DLD1 (cell line): ENCODE results near the gene TRNAU1AP.
"Not testable (repeated sequence)": the region's sequence is repeated elsewhere in the genome, so short reads cannot be mapped to it uniquely, and the experiment has no call there.

ENCODE experiments used
- in situ Hi-C: cut with HindIII; loops from 2 replicates; pipeline ENCODE4 v1.10.0; 2017; ENCODE audit warnings: low sequenced_read_pairs

TRNAU1AP gene

DNA sequence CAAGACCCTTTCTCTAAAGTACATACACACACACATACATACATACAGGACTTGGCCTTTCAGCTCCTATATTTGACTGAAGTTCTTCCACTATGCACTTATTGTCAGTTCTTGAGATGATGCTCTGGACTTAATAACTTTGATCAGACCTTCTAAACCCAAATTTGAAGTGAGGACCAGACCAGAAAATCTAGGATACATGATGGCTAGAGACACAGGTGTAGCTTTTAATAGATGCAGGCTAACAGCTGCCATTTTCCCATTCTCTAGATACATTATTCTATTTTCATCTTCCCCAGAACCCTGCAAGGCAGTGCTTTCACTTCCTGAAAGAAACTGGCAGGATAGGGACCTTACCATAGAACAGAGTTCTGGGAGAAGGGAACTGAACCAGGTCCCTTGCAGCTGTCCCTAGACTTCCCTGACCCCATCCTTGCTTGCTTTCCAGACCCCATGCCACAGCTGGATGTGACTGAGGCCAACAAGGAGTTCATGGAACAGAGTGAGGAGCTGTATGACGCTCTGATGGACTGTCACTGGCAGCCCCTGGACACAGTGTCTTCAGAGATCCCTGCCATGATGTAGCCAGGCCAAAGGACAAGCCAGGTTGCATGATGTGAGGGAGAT, 24.3 kb downstream of the TRNAU1AP start:
- in situ Hi-C loops, result no loop called here

DNA sequence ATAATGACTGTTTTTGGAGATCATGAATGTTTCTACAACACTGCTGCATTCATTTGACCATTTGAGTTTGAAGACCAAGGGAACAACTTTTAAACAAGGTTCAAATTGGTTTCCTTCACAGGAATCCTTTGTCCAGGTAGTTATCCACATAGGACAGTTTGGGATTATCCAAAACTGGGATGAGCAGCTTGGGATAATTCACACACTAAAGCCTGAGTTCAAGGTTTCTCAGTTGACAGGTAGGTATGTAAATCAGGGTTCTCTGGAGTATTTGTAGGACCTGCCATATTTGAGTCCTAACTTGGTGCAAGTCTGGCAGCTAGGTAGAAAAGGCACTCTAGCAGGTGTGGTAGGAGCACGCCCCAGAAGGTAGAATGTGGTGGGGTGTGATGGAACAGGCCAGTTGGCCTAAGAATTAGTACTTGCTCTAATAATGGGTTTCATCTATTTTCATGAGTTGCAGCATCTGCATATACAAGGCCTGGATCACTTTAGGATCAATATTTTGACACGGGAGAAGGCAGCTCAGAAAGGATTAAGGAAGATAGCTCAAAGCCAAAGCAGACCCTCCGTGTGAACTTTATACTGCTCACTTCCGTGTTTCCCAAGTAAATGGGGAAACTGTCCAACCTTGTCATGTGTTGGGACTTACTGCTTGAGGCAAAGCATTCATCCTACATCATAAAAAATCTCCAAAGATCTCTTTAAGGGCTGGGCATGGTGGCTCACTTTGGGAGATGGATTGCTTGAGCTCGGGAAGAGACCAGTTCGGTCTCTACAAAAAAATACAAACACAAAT, 25.1 kb downstream of the TRNAU1AP start:
- in situ Hi-C loops, result no loop called here

DNA sequence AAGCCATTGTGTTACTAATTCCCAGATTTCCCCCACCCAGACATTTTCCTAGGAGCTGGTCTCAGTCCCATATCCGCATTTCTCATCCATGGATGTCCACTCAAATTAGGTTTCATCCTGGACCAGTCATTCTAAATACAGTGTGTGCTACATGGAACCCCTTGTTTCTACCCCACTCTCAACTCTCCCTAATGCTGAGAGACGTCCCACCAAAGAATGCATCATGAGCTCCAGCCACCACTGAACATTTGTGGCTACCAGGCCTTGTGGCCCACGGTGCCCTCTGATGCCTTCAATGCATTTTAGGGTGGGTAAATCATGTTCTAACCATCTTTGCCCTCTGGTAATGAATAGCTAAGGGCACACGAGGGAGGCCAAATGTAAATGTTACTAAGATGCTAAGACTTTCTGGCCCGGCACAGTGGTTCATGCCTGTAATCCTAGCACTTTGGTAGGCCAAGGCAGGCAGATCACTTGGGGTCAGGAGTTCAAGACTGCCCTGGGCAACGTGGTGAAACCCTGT, 25.9 kb downstream of the TRNAU1AP start:
- in situ Hi-C loops, result no loop called here

- in situ Hi-C loops, result no loop called here
These were observed 26.5 kb downstream of the TRNAU1AP start for GRCh38 chr1:28579401-28579800.

GRCh38 chr1:28580722-28581530, 28.0 kb downstream of the TRNAU1AP start:
- in situ Hi-C loops, result no loop called here

DNA sequence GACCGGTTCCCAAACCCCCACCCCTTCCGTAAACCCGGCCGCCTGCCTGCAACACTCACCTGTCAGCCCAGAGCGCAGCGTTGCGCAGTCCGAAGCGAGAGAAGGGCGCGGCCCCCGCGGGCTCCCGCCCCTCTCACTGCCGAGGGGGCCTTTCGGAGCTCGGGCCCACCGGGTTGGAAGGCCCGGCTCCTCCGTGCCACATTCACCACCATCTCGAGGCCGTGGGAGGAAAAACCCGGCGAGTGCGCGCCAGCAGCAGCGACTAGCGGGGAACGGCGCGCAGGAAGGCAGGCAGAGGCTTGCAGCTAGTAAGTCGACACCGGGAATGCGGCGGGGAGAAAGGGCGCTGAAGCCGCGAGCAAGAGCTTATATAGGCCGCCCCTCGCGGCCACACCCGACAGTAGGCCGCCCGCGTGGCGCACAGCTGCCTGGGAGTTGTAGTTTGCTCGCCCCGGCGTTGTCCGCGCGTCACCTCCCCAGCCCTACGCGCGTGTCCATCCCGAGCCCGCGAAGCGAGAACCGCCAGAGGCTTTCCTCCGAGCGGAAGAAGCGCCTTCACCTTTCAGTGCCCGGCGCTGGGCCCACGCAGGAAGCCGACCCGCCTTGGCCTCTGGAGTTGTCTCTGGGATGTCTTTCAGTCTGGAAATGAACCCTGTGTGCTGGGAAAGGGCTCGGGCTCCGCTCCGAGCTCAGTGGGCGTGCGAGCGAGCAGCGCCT, 28.8 kb downstream of the TRNAU1AP start:
- in situ Hi-C loops, result no loop called here

- in situ Hi-C loops, result no loop called here
These were observed 29.3 kb downstream of the TRNAU1AP start for GRCh38 chr1:28582248-28582615.

DNA sequence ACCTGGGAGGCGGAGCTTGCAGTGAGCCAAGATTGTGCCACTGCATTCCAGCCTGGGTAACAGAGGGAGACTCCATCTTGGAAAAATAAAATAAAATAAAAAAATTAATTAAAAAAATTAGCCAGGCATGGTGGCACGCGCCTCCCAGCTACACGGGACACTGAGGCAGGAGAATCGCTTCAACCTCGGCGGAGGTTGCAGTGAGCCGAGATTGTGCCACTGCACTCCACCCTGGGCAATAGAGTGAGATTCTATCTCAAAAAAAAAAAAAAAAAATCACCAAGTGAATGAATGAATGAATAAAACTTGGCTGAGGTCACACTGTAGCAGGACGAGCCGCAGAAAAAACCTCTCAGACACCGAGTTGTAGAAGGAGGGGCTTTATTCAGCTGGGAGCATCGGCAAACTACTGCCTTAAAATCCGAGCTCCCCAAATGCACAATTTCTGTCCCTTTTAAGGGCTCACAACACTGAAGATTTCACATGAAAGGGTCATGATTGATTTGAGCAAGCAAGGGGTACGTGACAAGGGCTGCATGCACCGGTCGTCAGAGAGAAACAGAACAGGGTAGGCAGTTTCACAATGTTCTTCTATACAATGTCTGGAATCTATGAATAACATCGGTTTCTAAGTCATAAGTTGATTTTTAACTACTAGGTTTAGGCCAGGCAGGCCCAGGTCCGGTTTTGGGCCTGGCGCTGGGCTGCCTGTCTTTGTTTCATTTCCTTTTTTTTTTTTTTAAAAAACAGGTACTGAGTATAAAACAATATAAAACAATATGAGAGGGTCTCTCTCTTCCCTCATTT, 33.9 kb downstream of the TRNAU1AP start:
- in situ Hi-C loops, result not testable (repeated sequence)

GRCh38 chr1:28591708-28592320, 38.9 kb downstream of the TRNAU1AP start, which contains the start of gene RAB42:
Gene RAB42 (plus strand): TSS chr1:28592265. CDS start chr1:28592512, 247 bp downstream.
- in situ Hi-C loops, result no loop called here

- in situ Hi-C loops, result no loop called here
These were observed 39.6 kb downstream of the TRNAU1AP start for GRCh38 chr1:28592321-28593071.

DNA sequence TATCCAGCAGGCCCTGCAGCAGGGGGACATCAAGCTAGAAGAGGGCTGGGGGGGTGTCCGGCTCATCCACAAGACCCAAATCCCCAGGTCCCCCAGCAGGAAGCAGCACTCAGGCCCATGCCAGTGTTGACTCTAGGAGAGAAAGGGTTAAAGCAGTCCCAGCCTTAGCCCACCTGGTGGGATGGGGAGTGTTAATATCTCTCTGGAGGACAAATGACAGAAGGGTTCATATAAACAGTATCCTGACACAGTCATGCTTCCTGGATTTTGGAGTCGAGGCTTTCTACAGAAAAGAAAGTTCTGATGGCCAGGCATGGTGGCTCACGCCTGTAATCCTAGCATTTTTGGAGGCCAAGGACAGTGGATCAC, 41.1 kb downstream of the TRNAU1AP start:
- in situ Hi-C loops, result not testable (repeated sequence)

- in situ Hi-C loops, result not testable (repeated sequence)
These were observed 42.0 kb downstream of the TRNAU1AP start for GRCh38 chr1:28594686-28595411.

GRCh38 chr1:28595412-28596191, 42.7 kb downstream of the TRNAU1AP start:
- in situ Hi-C loops, result no loop called here

- in situ Hi-C loops, result not testable (repeated sequence)
These were observed 43.4 kb downstream of the TRNAU1AP start for GRCh38 chr1:28596276-28596675.

DNA sequence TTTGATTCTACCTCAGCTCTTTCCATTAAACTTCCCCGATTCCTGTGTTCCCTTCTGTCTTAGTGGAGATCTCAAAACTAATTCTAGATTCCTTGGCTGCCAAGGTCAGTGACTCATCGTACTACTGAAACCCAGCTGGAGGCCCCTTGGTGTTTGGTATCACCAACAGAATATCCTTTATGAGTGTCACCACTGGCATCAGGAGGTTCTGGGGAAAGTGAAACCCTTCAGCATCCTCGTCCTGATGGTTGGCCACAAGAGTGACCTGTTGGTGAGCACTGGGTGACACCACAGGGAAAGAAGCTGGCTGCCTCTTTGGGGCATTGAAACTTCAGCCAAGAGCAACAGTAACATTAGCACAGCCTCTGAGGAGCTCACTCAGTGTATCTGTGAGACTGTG, 48.8 kb downstream of the TRNAU1AP start:
- in situ Hi-C loops, result loop anchor here (10.0 to 25.0 kb wide), 2 partner anchors 187 to 339 kb away; partner anchors contain the start of gene SESN2

- in situ Hi-C loops, result loop anchor here (10.0 to 25.0 kb wide), 2 partner anchors 188 to 340 kb away; partner anchors contain the start of gene SESN2
These were observed 49.9 kb downstream of the TRNAU1AP start for GRCh38 chr1:28602536-28603439.
